GM12865 (cell line): ENCODE data around the gene KIF18A.

Source experiments
- DNase-seq: peaks from one replicate; pipeline ENCODE4 v3.0.0; 2010; ENCODE audit warnings: low read depth
- H3K4me3 ChIP-seq: 2 replicates; pipeline ENCODE4 v1.5.1; 2011; ENCODE audit warnings: mild to moderate bottlenecking, low read depth, low read length, control low read depth
- CTCF ChIP-seq: IDR thresholded peaks from 2 replicates; pipeline ENCODE4 v1.5.1; 2011; ENCODE audit warnings: low read length, control low read depth, low read depth, inconsistent platforms; ENCODE audit not compliant: insufficient read depth; ENCODE audit errors: missing control alignments

The KIF18A gene

GRCh38 chr11:28123151-28123581 is 15.2 kb upstream of the KIF18A start:
- H3K4me3 ChIP-seq, result no peak overlapping the region
- no peak for TF ChIP-seq CTCF
- no peak for DNase-seq

GRCh38 chr11:28117712-28118111 is 9.8 kb upstream of the KIF18A start:
- TF ChIP-seq CTCF, result no peak
- no peak overlapping the region for H3K4me3 ChIP-seq
- no peak for DNase-seq

- TF ChIP-seq CTCF, result no peak
- DNase-seq, result no peak
- no peak overlapping the region for H3K4me3 ChIP-seq
Measured at GRCh38 chr11:28114731-28115130, 6.8 kb upstream of the KIF18A start.

- DNase-seq, result no peak
- no peak for TF ChIP-seq CTCF
- H3K4me3 ChIP-seq, result no peak overlapping the region
Measured at GRCh38 chr11:28114116-28114515, 6.2 kb upstream of the KIF18A start.

GRCh38 chr11:28110821-28111200 is 2.9 kb upstream of the KIF18A start:
- no peak for TF ChIP-seq CTCF
- H3K4me3 ChIP-seq, result peak overlapping the region; percentile 87
- DNase-seq, result no peak

- TF ChIP-seq CTCF, result no peak
- peak overlapping the region; percentile 87 for H3K4me3 ChIP-seq
- DNase-seq, result peak; percentile 86
Measured at GRCh38 chr11:28110108-28110820, 2.3 kb upstream of the KIF18A start.

- H3K4me3 ChIP-seq, result peak overlapping the region; percentile 87
- TF ChIP-seq CTCF, result no peak
- DNase-seq, result no peak
Measured at GRCh38 chr11:28108958-28109357, 1.0 kb upstream of the KIF18A start.
